SK-N-SH (cell line): ENCODE measurements around the gene NSD1. TPM values are rescaled to one million over a fixed set of nuclear protein-coding genes. Genes with fewer than 3 reads are reported as not detected.

Experiments
- CTCF ChIA-PET: fragments of 300-600, 350-600 bp; formaldehyde crosslinking; extraction: SDS; loops from one replicate; lab custom pipeline; 2021; lab: Yijun Ruan, JAX
- POLR2A ChIA-PET: fragments of 350-600 bp; sonication (Branson Sonifier 250); formaldehyde crosslinking; extraction: SDS; loops from one replicate; lab custom pipeline; 2020; ENCODE audit warnings: antibody characterized with exemption, inconsistent platforms; lab: Yijun Ruan, JAX
- DNase-seq: peaks from one replicate; pipeline ENCODE4 v3.0.0; 2012
- H2AFZ ChIP-seq: fragments of 200-600 bp; sonication (generic); 2 replicates; pipeline ENCODE4 v1.8.1; 2016; ENCODE audit warnings: antibody characterized with exemption, mild to moderate bottlenecking, low read depth
- H3F3A ChIP-seq: fragments of 200-600 bp; sonication (generic); replicated peaks from 2 replicates; pipeline ENCODE3; 2016; ENCODE audit warnings: antibody characterized with exemption, mild to moderate bottlenecking; ENCODE audit not compliant: insufficient read depth
- H3K27ac ChIP-seq, 2 experiments: fragments of 200-500 bp in 1 of 2; fragments of 200-600 bp in 1 of 2; sonication (Bioruptor generic) in 1 of 2; sonication (generic), shearing (Covaris generic) in 1 of 2; 2 replicates each; pipeline versions ENCODE4 v1.5.1 to v1.6.1; 2014 to 2016; ENCODE audit warnings: low read depth in 2 of 2, inconsistent platforms in 1 of 2, low read length in 1 of 2, mild to moderate bottlenecking in 1 of 2, mixed read lengths in 1 of 2
- H3K27me3 ChIP-seq: fragments of 200-600 bp; sonication (generic), shearing (Covaris generic); 2 replicates; pipeline ENCODE4 v1.6.1; 2016; ENCODE audit warnings: mixed run types; ENCODE audit not compliant: insufficient read depth
- H3K36me3 ChIP-seq, 2 experiments: fragments of 200-500 bp in 1 of 2; fragments of 200-600 bp in 1 of 2; sonication (Bioruptor generic) in 1 of 2; sonication (generic) in 1 of 2; replicated peaks in 1 of 2; 2 replicates each; pipeline versions ENCODE3 to v1.5.1; 2014 to 2016; ENCODE audit warnings: low read length in 1 of 2, mild to moderate bottlenecking in 1 of 2; ENCODE audit not compliant: insufficient read depth in 2 of 2, control insufficient read depth in 1 of 2
- H3K4me1 ChIP-seq, 2 experiments: fragments of 200-500 bp in 1 of 2; fragments of 200-600 bp in 1 of 2; sonication (Bioruptor generic) in 1 of 2; sonication (generic), shearing (Covaris generic) in 1 of 2; 2 replicates each; pipeline versions ENCODE4 v1.5.1 to v1.6.1; 2014 to 2016; ENCODE audit warnings: low read depth in 1 of 2, low read length in 1 of 2, mixed run types in 1 of 2; ENCODE audit not compliant: insufficient read depth in 2 of 2, control insufficient read depth in 1 of 2
- H3K4me2 ChIP-seq: fragments of 200-600 bp; sonication (generic), shearing (Covaris generic); 2 replicates; pipeline ENCODE4 v1.6.1; 2017; ENCODE audit warnings: mixed run types
- H3K4me3 ChIP-seq, 2 experiments: fragments of 200-500 bp in 1 of 2; fragments of 200-600 bp in 1 of 2; sonication (Bioruptor generic) in 1 of 2; sonication (generic), shearing (Covaris generic) in 1 of 2; 2 replicates each; pipeline versions ENCODE4 v1.5.1 to v1.8.1; 2014 to 2016; ENCODE audit warnings: low read depth in 2 of 2, inconsistent platforms in 1 of 2, low read length in 1 of 2, mild to moderate bottlenecking in 1 of 2, mixed read lengths in 1 of 2, moderate library complexity in 1 of 2
- H3K79me2 ChIP-seq: fragments of 200-600 bp; sonication (generic); 2 replicates; pipeline ENCODE4 v1.8.1; 2017; ENCODE audit warnings: mild to moderate bottlenecking; ENCODE audit not compliant: insufficient read depth
- H3K9ac ChIP-seq: fragments of 200-600 bp; sonication (generic); 2 replicates; pipeline ENCODE4 v1.6.1; 2017; ENCODE audit warnings: mixed run types
- H3K9me2 ChIP-seq: fragments of 200-600 bp; sonication (generic); 2 replicates; pipeline ENCODE4 v1.6.1; 2017; ENCODE audit warnings: mixed run types
- H3K9me3 ChIP-seq: fragments of 200-600 bp; sonication (generic); 2 replicates; pipeline ENCODE4 v1.6.1; 2017; ENCODE audit warnings: mixed run types, mild to moderate bottlenecking, moderate library complexity
- H4K20me1 ChIP-seq: fragments of 200-600 bp; sonication (generic); 2 replicates; pipeline ENCODE4 v1.6.1; 2017; ENCODE audit warnings: mild to moderate bottlenecking, mixed run types; ENCODE audit not compliant: insufficient read depth
- FOSL2 ChIP-seq: IDR thresholded peaks from 2 replicates; pipeline ENCODE4 v1.4.0; 2012; ENCODE audit warnings: low read depth, mild to moderate bottlenecking, moderate library complexity, borderline replicate concordance
- FOXJ3 ChIP-seq: sonication (generic); formaldehyde crosslinking; IDR thresholded peaks from 2 replicates; pipeline ENCODE4 v1.5.1; 2020; ENCODE audit warnings: mild to moderate bottlenecking, missing genetic modification reagents
- MEF2A ChIP-seq: IDR thresholded peaks from 2 replicates; pipeline ENCODE4 v1.4.0; 2012; ENCODE audit warnings: low read depth, borderline replicate concordance
- MXI1 ChIP-seq: IDR thresholded peaks from 2 replicates; pipeline ENCODE4 v1.6.1; 2012; ENCODE audit warnings: mild to moderate bottlenecking, low read depth, low read length, improper control_type of control experiment
- POLR2AphosphoS5 ChIP-seq: IDR thresholded peaks from 2 replicates; pipeline ENCODE4 v1.6.1; 2012; ENCODE audit warnings: low read depth, low read length
- RAD21 ChIP-seq: IDR thresholded peaks from 2 replicates; pipeline ENCODE4 v1.6.1; 2012; ENCODE audit warnings: mild to moderate bottlenecking, low read length
- RFX5 ChIP-seq: IDR thresholded peaks from 2 replicates; pipeline ENCODE4 v1.6.1; 2012; ENCODE audit warnings: mild to moderate bottlenecking, improper control_type of control experiment, low read length
- SMC3 ChIP-seq: IDR thresholded peaks from 2 replicates; pipeline ENCODE4 v1.6.1; 2012; ENCODE audit warnings: low read depth, low read length, improper control_type of control experiment
- TCF12 ChIP-seq: IDR thresholded peaks from 2 replicates; pipeline ENCODE4 v1.4.0; 2012
- USF1 ChIP-seq: IDR thresholded peaks from 2 replicates; pipeline ENCODE4 v1.4.0; 2012; ENCODE audit warnings: low read depth, borderline replicate concordance
- YY1 ChIP-seq: IDR thresholded peaks from 2 replicates; pipeline ENCODE4 v1.4.0; 2012; ENCODE audit warnings: low read depth, mild to moderate bottlenecking
- ZBTB33 ChIP-seq: IDR thresholded peaks from 2 replicates; pipeline ENCODE4 v1.4.0; 2012; ENCODE audit warnings: low read depth, borderline replicate concordance
- WGBS: methylation state at CpG from one replicate; pipeline ENCODE4 v1.1.6; 2017; ENCODE audit warnings: low lambda C conversion rate; 5-methylcytosine and 5-hydroxymethylcytosine counted together
- polyA plus RNA-seq, 3 experiments: library from polyadenylated mRNA; depleted of rRNA; stranded (reverse); fragments of >200 nt; gene quantifications; 2 replicates each; pipeline ENCODE4 v1.2.3, GENCODE V29; 2012
- TF ChIP-seq, protein P1 (sequence below): fragments of 150-350 bp; IDR thresholded peaks from 2 replicates; pipeline ENCODE4 v1.6.1; 2017; ENCODE audit warnings: antibody characterized with exemption, low read length, low read depth, borderline replicate concordance
- TF ChIP-seq, protein P2 (sequence below): IDR thresholded peaks from 2 replicates; pipeline ENCODE4; 2012

Gene NSD1
- polyA plus RNA-seq, 1 of the 3 experiments (the other 2 are of a cell fraction): 6.7 TPM

DNA sequence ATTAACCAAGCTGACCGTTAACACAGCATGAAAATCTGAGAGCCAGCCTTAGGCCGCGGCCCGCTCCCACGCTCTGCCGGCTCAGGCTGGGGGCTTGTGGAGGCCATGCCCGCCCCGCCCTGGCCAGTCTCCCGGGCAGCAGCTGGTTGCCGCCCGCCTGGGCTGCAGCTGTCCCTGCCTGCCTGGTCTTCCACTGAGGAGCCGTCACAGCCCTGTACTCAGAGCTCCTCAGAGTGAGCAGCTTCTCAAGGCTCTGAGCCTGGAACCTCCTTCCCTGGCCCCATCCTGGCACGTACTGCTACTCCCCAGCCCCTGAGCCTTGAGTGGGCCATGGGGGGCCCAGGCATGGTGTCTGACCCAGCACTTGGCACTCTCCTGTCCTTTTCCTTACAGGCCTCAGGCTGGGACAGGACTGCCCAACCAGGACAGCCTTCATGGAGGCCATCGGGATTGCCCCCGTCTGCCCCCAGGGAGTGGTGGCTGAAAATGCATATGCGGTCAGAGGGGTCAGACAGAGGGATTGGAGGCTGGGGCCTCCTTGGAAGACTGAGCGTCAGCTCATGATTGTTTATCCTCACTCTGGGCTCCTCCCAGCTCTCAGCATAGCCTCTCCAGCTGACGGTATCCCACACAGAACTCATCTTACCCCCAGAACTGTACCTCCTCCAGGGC is 35.0 kb upstream of the NSD1 start:
- 84% methylated on average over 8 of the region's 18 CpGs for WGBS
- ChIA-PET CTCF (interaction anchor here (0.8 to 8.5 kb wide), 7 partner anchors 12 to 438 kb away, joined by 3 to 69 read pairs (median 5); partner anchors contain the start of gene FGFR4), POLR2A (interaction anchor here (1.3 kb wide), 1 partner anchor 12 kb away, joined by 3 read pairs; the partner anchor contains the start of gene FGFR4)
- H3K4me3 ChIP-seq: no peak overlapping the region
- no peaks in the 10 kb centered on the region for H4K20me1 ChIP-seq
- H3K79me2 ChIP-seq: no peaks in the 10 kb centered on the region
- no peak overlapping the region for H3K9ac ChIP-seq
- H3K9me3 ChIP-seq: no peaks in the 10 kb centered on the region
- H3K27ac ChIP-seq: peak overlapping the region in 1 of 2 experiments; percentile 41; a peak in 2 of 4 replicates
- peak; percentile 82 for DNase-seq
- TF ChIP-seq, protein P1, sequence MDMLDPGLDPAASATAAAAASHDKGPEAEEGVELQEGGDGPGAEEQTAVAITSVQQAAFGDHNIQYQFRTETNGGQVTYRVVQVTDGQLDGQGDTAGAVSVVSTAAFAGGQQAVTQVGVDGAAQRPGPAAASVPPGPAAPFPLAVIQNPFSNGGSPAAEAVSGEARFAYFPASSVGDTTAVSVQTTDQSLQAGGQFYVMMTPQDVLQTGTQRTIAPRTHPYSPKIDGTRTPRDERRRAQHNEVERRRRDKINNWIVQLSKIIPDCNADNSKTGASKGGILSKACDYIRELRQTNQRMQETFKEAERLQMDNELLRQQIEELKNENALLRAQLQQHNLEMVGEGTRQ: no peak
- TF ChIP-seq FOXJ3 (CRISPR knock-in tag) (no peak), SMC3 (no peak), USF1 (no peak), RAD21 (no peak), POLR2AphosphoS5 (no peak), MEF2A (no peak), RFX5 (no peak), YY1 (no peak), MXI1 (no peak), FOSL2 (no peak), TCF12 (no peak), ZBTB33 (no peak)
- TF ChIP-seq, protein P2, sequence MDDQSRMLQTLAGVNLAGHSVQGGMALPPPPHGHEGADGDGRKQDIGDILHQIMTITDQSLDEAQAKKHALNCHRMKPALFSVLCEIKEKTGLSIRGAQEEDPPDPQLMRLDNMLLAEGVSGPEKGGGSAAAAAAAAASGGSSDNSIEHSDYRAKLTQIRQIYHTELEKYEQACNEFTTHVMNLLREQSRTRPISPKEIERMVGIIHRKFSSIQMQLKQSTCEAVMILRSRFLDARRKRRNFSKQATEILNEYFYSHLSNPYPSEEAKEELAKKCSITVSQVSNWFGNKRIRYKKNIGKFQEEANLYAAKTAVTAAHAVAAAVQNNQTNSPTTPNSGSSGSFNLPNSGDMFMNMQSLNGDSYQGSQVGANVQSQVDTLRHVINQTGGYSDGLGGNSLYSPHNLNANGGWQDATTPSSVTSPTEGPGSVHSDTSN: no peak
- peaks cover 0 to 16% of the 10 kb centered on the region in 2 experiments; a peak in 1 of 4 replicates for H3K4me1 ChIP-seq
- no peaks in the 10 kb centered on the region for H3K27me3 ChIP-seq
- H3F3A ChIP-seq: no peaks in the 10 kb centered on the region
- H2AFZ ChIP-seq: no peak overlapping the region
- H3K36me3 ChIP-seq: no peaks in the 10 kb centered on the region
- no peak overlapping the region for H3K4me2 ChIP-seq
- H3K9me2 ChIP-seq: no peaks in the 10 kb centered on the region
